T47D (cell line): Measurements from ENCODE around the gene SND1.
"Not testable (repeated sequence)": the region's sequence is repeated elsewhere in the genome, so short reads cannot be mapped to it uniquely, and the experiment has no call there.

ENCODE experiments used
- DNase-seq, 2 experiments: peaks; one replicate each; pipeline versions ENCODE4 v3.0.0 to v3.0.0-alpha.2; 2011 to 2012; ENCODE audit warnings: low read depth in 1 of 2, low spot score in 1 of 2
- JUND ChIP-seq: IDR thresholded peaks from 2 replicates; pipeline ENCODE4 v1.6.1; 2012; ENCODE audit warnings: low read depth
- in situ Hi-C: cut with HindIII; loops from 2 replicates; pipeline ENCODE4 v1.10.0; 2016; ENCODE audit warnings: low sequenced_read_pairs, low pct_unique_long_range_greater_than_20kb

Gene SND1

GRCh38 chr7:127899411-127899810, 247.4 kb downstream of the SND1 start:
- in situ Hi-C loops, result no loop called here
- TF ChIP-seq JUND, result no peak
- no peak for DNase-seq

- TF ChIP-seq JUND, result no peak
- in situ Hi-C loops, result no loop called here
- DNase-seq, result no peak
Measured at GRCh38 chr7:127900141-127900540, 248.1 kb downstream of the SND1 start.

- in situ Hi-C loops, result no loop called here
- no peak for TF ChIP-seq JUND
- no peak for DNase-seq
Measured at GRCh38 chr7:127900732-127901685, 249.0 kb downstream of the SND1 start.

DNA sequence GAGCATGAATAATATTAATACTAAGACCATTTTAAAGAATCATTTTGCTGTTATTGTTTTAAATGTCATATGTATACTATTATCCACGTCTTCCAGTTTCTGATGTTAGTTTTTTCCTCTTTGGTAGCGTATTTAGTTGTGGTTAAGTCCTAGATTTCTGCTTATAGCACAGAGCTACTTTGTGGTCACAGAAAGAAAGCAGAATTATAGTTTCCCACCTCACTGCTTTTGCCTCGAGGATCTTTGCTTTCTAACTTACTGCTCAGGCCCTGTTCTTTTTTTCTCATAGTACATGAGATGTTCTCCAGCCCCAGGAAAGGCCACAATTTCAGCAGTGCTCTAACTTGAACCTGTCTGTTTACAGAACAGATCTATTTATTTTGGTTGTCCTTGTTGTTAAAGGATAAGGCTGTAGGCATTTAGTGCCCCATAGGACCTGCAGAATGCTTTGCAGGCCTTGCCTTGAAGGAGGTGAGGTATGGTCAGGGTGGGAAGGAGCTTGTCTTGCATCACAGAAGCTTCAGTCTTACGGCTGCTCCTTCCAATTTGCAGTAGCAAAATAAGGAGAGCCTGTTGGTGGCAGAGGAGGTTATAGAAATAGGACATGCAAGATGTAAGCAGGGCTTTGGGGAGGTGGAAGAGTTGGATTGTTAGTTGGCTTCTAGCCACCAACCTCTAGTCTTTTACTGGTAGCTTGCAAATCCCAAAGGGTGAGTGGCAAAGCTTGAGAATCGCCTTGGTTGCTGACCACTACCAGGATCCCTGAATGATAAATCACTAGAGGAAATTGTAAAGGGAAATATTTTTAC, 250.1 kb downstream of the SND1 start:
- DNase-seq, result peak in 1 of 2 experiments; percentile 17
- in situ Hi-C loops, result no loop called here
- no peak for TF ChIP-seq JUND

DNA sequence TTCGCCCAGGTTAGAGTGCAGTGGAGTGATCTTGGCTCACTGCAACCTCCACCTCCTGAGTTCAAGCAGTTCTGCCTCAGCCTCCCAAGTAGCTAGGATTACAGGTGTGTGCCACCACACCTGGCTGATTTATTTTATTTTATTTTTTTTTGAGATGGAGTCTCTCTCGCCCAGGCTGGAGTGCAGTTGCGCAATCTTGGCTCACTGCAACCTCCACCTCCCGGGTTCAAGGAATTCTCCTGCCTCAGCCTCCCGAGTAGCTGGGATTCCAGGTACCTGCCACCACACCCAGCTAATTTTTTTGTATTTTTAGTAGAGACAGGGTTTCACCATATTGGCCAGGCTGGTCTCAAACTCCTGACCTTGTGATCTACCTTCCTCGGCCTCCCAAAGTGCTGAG, 250.8 kb downstream of the SND1 start:
- DNase-seq, in situ Hi-C loops: not testable (repeated sequence)

GRCh38 chr7:127903892-127904669, 252.1 kb downstream of the SND1 start:
- TF ChIP-seq JUND, result no peak
- in situ Hi-C loops, result no loop called here
- no peak for DNase-seq

GRCh38 chr7:127904670-127904985, 252.6 kb downstream of the SND1 start:
- TF ChIP-seq JUND, result no peak
- peak in 1 of 2 experiments; percentile 23 for DNase-seq
- in situ Hi-C loops, result no loop called here

GRCh38 chr7:127905021-127905420, 253.0 kb downstream of the SND1 start:
- no peak for TF ChIP-seq JUND
- DNase-seq, result no peak
- in situ Hi-C loops, result no loop called here

DNA sequence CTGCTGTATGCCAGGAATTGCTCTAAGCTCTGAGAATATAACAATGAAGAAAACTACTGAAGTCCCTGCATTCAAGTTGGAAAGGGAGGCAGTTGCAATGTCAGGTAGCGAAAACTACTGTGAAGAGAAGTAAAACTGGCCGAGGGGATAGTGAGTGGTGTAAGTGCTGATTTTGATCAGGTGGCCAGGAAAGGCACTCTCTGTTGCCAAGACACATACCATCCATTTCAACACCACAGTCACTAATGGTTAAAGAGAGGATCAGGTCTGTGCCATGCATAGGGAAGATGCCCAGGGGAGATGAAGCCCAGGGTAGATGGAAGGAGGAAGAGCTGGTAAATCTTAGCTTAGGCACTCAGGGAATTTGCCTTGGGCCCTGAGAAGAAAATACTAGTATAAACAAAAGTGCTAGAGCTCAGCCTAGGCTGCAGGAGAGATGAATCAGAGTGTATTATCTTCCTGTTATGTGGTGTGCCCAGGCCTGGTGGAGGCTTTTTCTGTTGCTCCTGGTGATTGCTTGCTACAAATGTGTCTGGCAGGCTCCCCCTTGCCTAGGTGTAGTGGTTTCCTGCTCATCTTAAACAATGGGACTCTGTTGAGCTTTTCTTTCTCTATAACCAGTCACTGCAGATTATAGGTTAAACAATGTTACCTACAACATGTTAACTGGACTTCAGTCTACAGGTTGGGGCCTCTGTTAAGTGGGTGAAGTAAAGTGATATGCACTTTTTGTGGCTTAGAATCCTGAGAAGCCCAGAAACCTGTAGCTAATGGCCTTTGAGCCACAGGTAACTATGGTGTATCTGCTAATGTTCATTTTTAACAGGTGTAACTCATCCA, 253.7 kb downstream of the SND1 start:
- peak; percentile 47; the same call in 1 of the 2 replicates for TF ChIP-seq JUND
- in situ Hi-C loops, result no loop called here

DNA sequence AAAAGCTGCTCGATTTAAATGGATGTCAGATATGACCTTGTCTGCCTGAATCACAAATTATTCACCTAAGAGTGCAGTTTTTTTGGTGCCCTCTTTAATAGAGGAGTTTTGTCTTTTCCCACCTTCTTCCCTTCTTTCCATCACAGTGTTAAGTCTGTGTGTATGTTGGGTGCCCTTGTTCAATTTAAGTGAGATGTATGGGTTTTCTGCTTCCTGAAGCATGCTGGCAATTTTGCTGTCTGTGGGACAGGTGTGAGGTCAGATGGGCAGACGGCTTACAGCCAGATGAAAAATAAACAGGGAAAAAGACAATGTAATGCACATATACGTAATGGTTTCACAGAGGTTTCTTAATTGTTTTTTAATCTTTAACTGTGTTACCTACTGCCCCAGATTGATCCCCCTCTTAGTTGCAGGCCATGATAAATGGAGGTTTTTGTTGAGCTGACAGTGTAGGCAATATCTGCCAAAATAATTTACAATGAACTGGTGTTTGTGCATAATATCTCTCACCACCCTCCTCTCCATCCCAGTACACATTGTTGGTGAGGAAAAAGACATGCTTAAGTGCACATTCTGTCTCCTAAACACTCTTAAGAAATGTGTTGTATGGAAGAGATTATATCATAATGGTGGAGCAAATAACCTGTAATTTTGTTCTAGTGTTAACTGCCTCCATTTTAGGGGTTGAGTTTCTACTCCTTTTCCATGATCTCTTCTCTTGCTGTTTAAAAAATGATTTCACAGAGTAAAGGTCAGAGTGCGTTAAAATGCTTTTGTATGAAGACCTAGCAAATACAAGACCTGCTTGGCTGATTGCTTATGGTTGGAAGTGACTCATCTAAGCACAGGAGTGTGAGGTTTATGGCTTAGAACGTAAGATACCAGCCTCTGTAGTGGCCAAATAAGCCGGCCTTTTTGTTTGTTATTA, 255.4 kb downstream of the SND1 start:
- TF ChIP-seq JUND, result no peak
- in situ Hi-C loops, result no loop called here
- DNase-seq, result no peak

More for the DNA sequence above, 253.7 kb downstream of the SND1 start:
- DNase-seq, result peak; percentile 12 to 87
